ENCODE data around the gene CSPG5.

Gene CSPG5

GRCh38 chr3:47613722-47614121, 35.1 kb upstream of the CSPG5 start:
- no peak overlapping the region for H3K4me3 ChIP-seq (ENCODE audit: low read depth, low read length)
- ChIA-PET POLR2A (interaction anchor here (0.6 kb wide), 1 partner anchor 16 kb away, joined by 4 read pairs; no protein-coding TSS in a partner anchor), CTCF (no interaction called here)
- H3K27ac ChIP-seq (ENCODE audit: extremely low read depth, low read depth, low read length) = no peak overlapping the region
- H3K4me1 ChIP-seq (ENCODE audit: control insufficient read depth, insufficient read depth, low read length) = no peaks in the 10 kb centered on the region
- peaks cover 7 to 82% of the 10 kb centered on the region in 2 experiments; a peak in 2 of 3 replicates for H3K36me3 ChIP-seq (ENCODE audit: control insufficient read depth in 2 of 2, insufficient read depth in 1 of 2, low read length in 2 of 2)
- TF ChIP-seq KLF1 (tag by site-specific recombination; IDR thresholded peaks at IDR 0.05) (no peak), CTCF (tag by site-specific recombination; IDR thresholded peaks at IDR 0.05) (no peak), ZNF202 (tag by site-specific recombination; IDR thresholded peaks at IDR 0.05; ENCODE audit: borderline replicate concordance) (no peak), SALL2 (tag by site-specific recombination; IDR thresholded peaks at IDR 0.05; ENCODE audit: borderline replicate concordance) (no peak), ZFP41 (tag by site-specific recombination; IDR thresholded peaks at IDR 0.05; ENCODE audit: borderline replicate concordance) (no peak), ZNF558 (tag by site-specific recombination; IDR thresholded peaks at IDR 0.05) (no peak), ZBTB6 (tag by site-specific recombination; IDR thresholded peaks at IDR 0.05) (no peak), ZBTB20 (tag by site-specific recombination; IDR thresholded peaks at IDR 0.05) (no peak), ZNF248 (tag by site-specific recombination; IDR thresholded peaks at IDR 0.05) (no peak), ZNF701 (tag by site-specific recombination; IDR thresholded peaks at IDR 0.05) (no peak), ZNF239 (tag by site-specific recombination; IDR thresholded peaks at IDR 0.05) (no peak), ZNF843 (tag by site-specific recombination; IDR thresholded peaks at IDR 0.05) (no peak), ZNF529 (tag by site-specific recombination; IDR thresholded peaks at IDR 0.05; ENCODE audit: insufficient replicate concordance) (no peak), ZNF518A (tag by site-specific recombination; conservative IDR thresholded peaks at IDR 0.05; ENCODE audit: low read depth) (no peak), ZSCAN23 (tag by site-specific recombination; IDR thresholded peaks at IDR 0.05) (no peak)
- H3K9me3 ChIP-seq (ENCODE audit: control insufficient read depth, insufficient read depth, low read depth, low read length) = no peaks in the 10 kb centered on the region

GRCh38 chr3:47612879-47613278, 34.2 kb upstream of the CSPG5 start:
- Histone ChIP-seq H3K36me3 (ENCODE audit: control insufficient read depth in 2 of 2, insufficient read depth in 1 of 2, low read length in 2 of 2) (peaks cover 7 to 82% of the 10 kb centered on the region in 2 experiments; a peak in 2 of 3 replicates), H3K9me3 (ENCODE audit: control insufficient read depth, insufficient read depth, low read depth, low read length) (no peaks in the 10 kb centered on the region), H3K4me1 (ENCODE audit: control insufficient read depth, insufficient read depth, low read length) (no peaks in the 10 kb centered on the region), H3K27ac (ENCODE audit: extremely low read depth, low read depth, low read length) (no peak overlapping the region), H3K4me3 (ENCODE audit: low read depth, low read length) (no peak overlapping the region)
- POLR2A ChIA-PET = no interaction called here
- CTCF ChIA-PET = no interaction called here
- TF ChIP-seq YY1 (tag by site-specific recombination; IDR thresholded peaks at IDR 0.05) (no peak), ZNF416 (tag by site-specific recombination; IDR thresholded peaks at IDR 0.05) (no peak), ZSCAN18 (tag by site-specific recombination; IDR thresholded peaks at IDR 0.05) (no peak), ZNF23 (tag by site-specific recombination; IDR thresholded peaks at IDR 0.05; ENCODE audit: borderline replicate concordance) (no peak), KLF17 (tag by site-specific recombination; IDR thresholded peaks at IDR 0.05) (no peak), SETDB1 (IDR thresholded peaks at IDR 0.05; ENCODE audit: insufficient read length, low read length) (no peak), ZNF571 (tag by site-specific recombination; IDR thresholded peaks at IDR 0.05) (no peak), ZSCAN30 (tag by site-specific recombination; IDR thresholded peaks at IDR 0.05) (no peak), ZNF513 (tag by site-specific recombination; IDR thresholded peaks at IDR 0.05) (no peak), GLIS1 (tag by site-specific recombination; IDR thresholded peaks at IDR 0.05) (no peak)
